ENCODE measurements around the gene SAMSN1. TPM values are rescaled to one million over a fixed set of nuclear protein-coding genes. Genes with fewer than 3 reads are reported as not detected.

The SAMSN1 gene
- polyA plus RNA-seq, 1 donor (not counting 4 experiments of a cell fraction or from before 2014, with no cell fraction given): not detected

DNA sequence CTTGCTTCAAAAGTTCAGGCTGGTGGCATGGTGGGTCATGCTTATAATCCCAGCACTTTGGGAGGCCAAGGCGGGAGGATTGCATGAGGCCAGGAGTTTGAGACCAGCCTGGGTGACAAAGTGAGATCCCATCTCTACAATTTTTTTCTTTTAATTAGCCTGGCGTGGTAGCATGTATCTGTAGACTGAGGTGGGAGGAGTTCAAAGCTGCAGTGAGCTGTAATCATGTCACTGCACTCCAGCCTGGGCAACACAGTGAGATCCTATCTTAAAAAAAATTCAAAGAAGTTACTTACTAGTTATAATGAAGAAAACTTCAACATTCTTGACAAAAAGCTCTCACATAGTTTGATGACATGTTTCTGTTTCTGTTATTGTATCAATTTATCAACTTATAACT lies 45.2 kb downstream of the SAMSN1 start:
- no peaks in the 10 kb centered on the region for H3K9me1 ChIP-seq (ENCODE audit: control insufficient read depth, extremely low read depth, insufficient read depth, low read length)
- no peaks in the 10 kb centered on the region for H3K9me3 ChIP-seq (ENCODE audit: control insufficient read depth, low read depth, low read length)
- TF ChIP-seq EZH2 (IDR thresholded peaks at IDR 0.05; ENCODE audit: low read length): no peak
- TF ChIP-seq CTCF (optimal IDR thresholded peaks at IDR 0.05 in 1 of 3, IDR thresholded peaks at IDR 0.05 in 1 of 3, conservative IDR thresholded peaks at IDR 0.05 in 1 of 3; ENCODE audit: extremely low read depth in 1 of 3, insufficient read depth in 2 of 3, low read length in 3 of 3): no peak
- no peak overlapping the region for H2AFZ ChIP-seq (ENCODE audit: control insufficient read depth, low read length)
- dilution Hi-C loops (cut with MboI; ENCODE audit: extremely low pct_ligation_motif_present, low sequenced_read_pairs): no loop called here
- no peak overlapping the region for H3K4me2 ChIP-seq (ENCODE audit: control insufficient read depth, extremely low read depth, insufficient read depth, low read depth, low read length)
- no peak overlapping the region for H3K9ac ChIP-seq (ENCODE audit: control insufficient read depth, extremely low read depth, insufficient read depth, low read length)
- no peak overlapping the region for H3K4me3 ChIP-seq (ENCODE audit: control insufficient read depth in 2 of 3, extremely low read depth in 1 of 3, insufficient read depth in 2 of 3, low read depth in 1 of 3, low read length in 3 of 3)
- H3K4me1 ChIP-seq (ENCODE audit: control insufficient read depth, extremely low read depth, insufficient read depth, low read length): no peaks in the 10 kb centered on the region
- no peaks in the 10 kb centered on the region for H4K20me1 ChIP-seq (ENCODE audit: control insufficient read depth, extremely low read depth, insufficient read depth, low read length)
- H3K79me2 ChIP-seq (ENCODE audit: control insufficient read depth, insufficient read depth, low read length): no peaks in the 10 kb centered on the region
- H3K36me3 ChIP-seq (ENCODE audit: control insufficient read depth in 2 of 2, extremely low read depth in 1 of 2, insufficient read depth in 2 of 2, low read length in 2 of 2): no peaks in the 10 kb centered on the region
- no peak overlapping the region for H3K27ac ChIP-seq (ENCODE audit: control insufficient read depth, insufficient read depth, low read length)
- H3K27me3 ChIP-seq (ENCODE audit: control insufficient read depth, extremely low read depth, insufficient read depth, low read length): no peaks in the 10 kb centered on the region
- no peak for DNase-seq (ENCODE audit: low read depth, low spot score)
- FAIRE-seq: no peak

- Histone ChIP-seq H3K79me2 (ENCODE audit: control insufficient read depth, insufficient read depth, low read length) (no peaks in the 10 kb centered on the region), H4K20me1 (ENCODE audit: control insufficient read depth, extremely low read depth, insufficient read depth, low read length) (no peaks in the 10 kb centered on the region), H3K36me3 (ENCODE audit: control insufficient read depth in 2 of 2, extremely low read depth in 1 of 2, insufficient read depth in 2 of 2, low read length in 2 of 2) (no peaks in the 10 kb centered on the region), H3K4me2 (ENCODE audit: control insufficient read depth, extremely low read depth, insufficient read depth, low read depth, low read length) (no peak overlapping the region), H2AFZ (ENCODE audit: control insufficient read depth, low read length) (no peak overlapping the region), H3K4me1 (ENCODE audit: control insufficient read depth, extremely low read depth, insufficient read depth, low read length) (no peaks in the 10 kb centered on the region), H3K27ac (ENCODE audit: control insufficient read depth, insufficient read depth, low read length) (no peak overlapping the region), H3K9me1 (ENCODE audit: control insufficient read depth, extremely low read depth, insufficient read depth, low read length) (no peaks in the 10 kb centered on the region), H3K4me3 (ENCODE audit: control insufficient read depth in 2 of 3, extremely low read depth in 1 of 3, insufficient read depth in 2 of 3, low read depth in 1 of 3, low read length in 3 of 3) (no peak overlapping the region), H3K9me3 (ENCODE audit: control insufficient read depth, low read depth, low read length) (no peaks in the 10 kb centered on the region), H3K27me3 (ENCODE audit: control insufficient read depth, extremely low read depth, insufficient read depth, low read length) (no peaks in the 10 kb centered on the region), H3K9ac (ENCODE audit: control insufficient read depth, extremely low read depth, insufficient read depth, low read length) (no peak overlapping the region)
- dilution Hi-C loops (cut with MboI; ENCODE audit: extremely low pct_ligation_motif_present, low sequenced_read_pairs): no loop called here
- FAIRE-seq: no peak
- no peak for DNase-seq (ENCODE audit: low read depth, low spot score)
- no peak for TF ChIP-seq CTCF (optimal IDR thresholded peaks at IDR 0.05 in 1 of 3, IDR thresholded peaks at IDR 0.05 in 1 of 3, conservative IDR thresholded peaks at IDR 0.05 in 1 of 3; ENCODE audit: extremely low read depth in 1 of 3, insufficient read depth in 2 of 3, low read length in 3 of 3)
- TF ChIP-seq EZH2 (IDR thresholded peaks at IDR 0.05; ENCODE audit: low read length): no peak
These were observed 46.8 kb downstream of the SAMSN1 start for GRCh38 chr21:14499316-14499715.

Measured in keratinocyte (primary cell).